Activated CD8-positive, alpha-beta memory T cell treated with anti-CD3 and anti-CD28 coated beads for 24 hours (primary cell): ENCODE measurements around the gene TCF7L2.
A peak's percentile ranks its signal among the peaks of the same experiment; 100 is the strongest.

ENCODE experiments used
- DNase-seq: peaks from one replicate; pipeline ENCODE4 v3.0.0-alpha.2; 2020

TCF7L2 gene

GRCh38 chr10:112949143-112949823 lies 764 bp upstream of the TCF7L2 start:
- no peak for DNase-seq

GRCh38 chr10:112950714-112951358 lies 789 bp downstream of the TCF7L2 start:
- peak; percentile 66 for DNase-seq

GRCh38 chr10:112951359-112952281 lies 1.6 kb downstream of the TCF7L2 start:
- peak; percentile 76 for DNase-seq

- no peak for DNase-seq
Measured at GRCh38 chr10:112952282-112953173, 2.5 kb downstream of the TCF7L2 start.

GRCh38 chr10:112953174-112954159 lies 3.4 kb downstream of the TCF7L2 start:
- DNase-seq: no peak

- DNase-seq: no peak
Measured at GRCh38 chr10:112954974-112955581, 5.0 kb downstream of the TCF7L2 start.

DNA sequence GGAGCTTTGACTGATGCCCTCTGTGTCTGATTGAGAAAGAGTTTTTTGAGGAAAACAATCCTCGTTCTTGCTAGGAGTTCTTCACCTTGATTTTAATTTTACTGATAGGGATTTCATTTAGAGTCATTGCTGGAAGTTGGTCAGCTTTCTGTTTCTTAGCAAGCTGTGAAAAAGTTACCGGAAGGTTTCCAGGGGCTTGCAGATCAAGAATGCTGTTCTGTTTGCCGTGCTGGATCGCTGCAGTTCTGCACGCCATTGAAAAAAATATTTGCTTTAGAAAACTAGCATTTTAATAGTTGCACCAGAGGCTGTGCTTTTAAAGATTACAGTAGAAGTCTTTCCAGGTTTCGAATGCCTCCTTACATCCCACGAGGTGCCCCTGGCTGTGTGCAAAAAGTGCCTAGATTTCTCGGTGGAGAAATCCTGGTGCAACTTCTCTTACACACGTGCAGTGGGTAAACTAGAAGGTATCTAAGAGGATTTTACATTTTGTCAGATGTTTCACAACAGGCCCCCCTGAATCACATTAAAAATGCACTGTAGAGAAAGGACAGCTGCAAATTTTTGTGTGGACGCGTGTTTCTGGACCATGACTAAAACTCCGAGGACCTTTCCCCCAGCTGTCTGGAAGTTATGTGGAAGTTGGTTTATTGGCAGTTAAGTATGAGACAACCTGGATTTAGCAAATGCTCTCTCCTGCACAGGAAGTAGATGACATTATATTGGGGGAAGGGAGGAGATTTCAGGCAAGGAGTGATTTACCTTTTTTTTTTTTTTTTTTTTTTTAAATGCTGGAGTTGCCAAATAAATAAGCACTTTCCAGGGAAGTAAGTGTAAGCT lies 5.8 kb downstream of the TCF7L2 start:
- DNase-seq: no peak

DNA sequence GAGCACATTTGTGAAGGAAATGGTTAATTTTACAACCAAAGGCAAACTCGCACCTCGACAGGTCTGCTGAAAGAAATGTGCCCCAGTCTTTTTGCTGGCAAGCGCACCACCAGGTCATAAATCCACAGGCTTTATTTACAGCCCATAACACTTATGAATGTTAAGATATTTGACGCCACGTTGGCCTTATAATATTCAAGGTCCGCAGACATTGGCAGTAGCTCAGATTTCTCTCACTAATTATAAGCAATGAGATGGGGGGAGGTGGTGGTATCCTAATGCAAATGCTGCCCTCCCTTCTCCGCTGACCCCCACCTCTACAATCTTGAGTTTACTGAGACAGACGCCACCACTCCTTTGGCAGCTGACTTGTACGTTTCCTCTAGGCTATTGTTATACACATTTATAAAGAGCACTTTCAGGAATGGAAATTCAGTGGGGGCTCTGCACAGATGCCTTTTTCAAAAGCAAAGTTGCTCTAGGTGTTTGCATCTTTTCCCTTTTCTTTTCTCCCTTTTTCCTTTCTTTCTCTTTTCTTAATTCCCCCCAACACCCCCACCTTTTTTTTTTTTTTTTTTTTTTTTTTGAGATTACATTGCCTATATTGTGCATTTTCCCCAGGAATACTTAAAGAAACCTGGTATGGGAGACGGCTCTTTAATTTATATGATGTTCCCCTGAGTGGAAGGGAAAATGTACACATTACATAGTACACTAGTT lies 6.7 kb downstream of the TCF7L2 start:
- DNase-seq: no peak

- DNase-seq: no peak
Measured at GRCh38 chr10:112957640-112958092, 7.6 kb downstream of the TCF7L2 start.

DNA sequence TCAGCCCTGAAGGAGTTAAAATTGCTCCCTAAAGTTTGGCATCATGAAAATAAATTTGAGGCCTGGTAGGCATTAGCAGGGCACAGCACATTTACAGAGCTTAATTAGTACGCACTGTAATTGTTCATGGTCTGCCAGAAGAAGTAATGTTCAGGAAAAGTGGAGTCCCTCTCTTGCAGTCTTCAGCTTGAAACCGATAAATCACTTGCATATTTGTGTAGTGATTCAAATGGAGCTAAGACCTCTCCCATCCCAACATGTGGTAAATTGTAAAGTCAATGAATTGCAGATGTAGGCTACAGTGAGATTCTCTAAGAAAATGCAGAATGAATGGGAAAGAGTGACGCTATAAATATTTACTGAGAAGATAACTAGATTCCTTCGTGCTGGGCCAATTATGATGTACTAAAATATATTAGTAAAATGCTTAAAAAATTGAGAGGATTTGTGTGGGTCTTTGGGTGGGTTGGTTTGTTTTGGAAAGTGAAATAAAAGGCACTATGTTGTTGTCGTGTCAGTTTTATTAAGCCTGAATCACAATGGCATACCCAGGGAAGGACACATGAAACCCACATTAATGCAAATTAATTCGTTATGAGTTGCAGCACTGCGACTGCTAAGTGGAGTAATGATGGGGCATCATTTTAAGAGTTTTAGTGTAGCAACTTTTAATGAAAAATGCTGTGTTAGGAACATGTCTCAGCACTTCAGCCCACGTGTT lies 8.4 kb downstream of the TCF7L2 start:
- DNase-seq: no peak

GRCh38 chr10:112959207-112959838 lies 9.3 kb downstream of the TCF7L2 start:
- no peak for DNase-seq

DNA sequence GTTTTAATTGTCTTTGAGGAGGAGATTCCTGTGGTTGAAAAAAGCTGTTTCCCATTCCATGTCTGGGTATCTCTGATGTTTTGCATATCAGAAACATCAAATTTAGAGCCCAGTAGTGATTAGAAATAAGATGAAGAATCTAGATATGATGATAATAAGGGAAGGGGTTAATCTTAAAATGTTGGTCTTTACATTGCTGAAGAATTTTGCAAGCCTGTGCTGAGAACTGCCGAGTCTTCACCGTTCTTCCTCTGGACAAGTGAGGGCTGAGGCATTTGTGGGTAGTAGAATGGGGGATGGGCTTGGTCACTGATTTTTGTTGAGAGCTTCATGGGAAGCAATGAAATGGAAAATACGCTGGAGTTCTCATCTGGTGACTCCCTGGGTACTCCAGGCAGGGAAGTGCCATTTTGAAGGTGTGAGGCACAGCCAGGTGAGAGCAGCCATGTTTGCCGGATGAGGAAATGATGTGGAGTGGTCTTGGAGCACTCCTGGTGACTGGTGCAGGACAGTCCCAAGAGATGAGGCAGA lies 10.2 kb downstream of the TCF7L2 start:
- DNase-seq: no peak

- peak; percentile 24 for DNase-seq
Measured at GRCh38 chr10:112961609-112962008, 11.6 kb downstream of the TCF7L2 start.

DNA sequence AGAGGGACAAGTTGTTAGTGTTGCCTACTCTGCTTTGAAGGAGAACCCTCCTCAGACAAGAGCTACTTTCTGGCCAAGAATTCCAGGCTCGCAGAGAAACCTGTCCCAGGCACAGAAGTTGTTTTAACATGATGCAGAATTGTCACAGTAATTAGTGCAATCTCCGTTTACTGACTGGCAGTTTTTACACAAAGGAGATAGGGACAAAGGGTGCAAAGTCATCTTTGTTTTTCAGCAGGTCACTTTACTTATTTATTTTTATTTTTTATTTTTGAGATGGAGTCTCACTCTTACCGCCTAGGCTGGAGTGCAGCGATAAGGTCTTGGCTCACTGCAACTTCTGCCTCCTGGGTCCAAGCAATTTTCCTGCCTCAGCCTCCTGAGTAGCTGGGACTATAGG lies 12.3 kb downstream of the TCF7L2 start:
- DNase-seq: peak; percentile 17

GRCh38 chr10:112963835-112964234 lies 13.8 kb downstream of the TCF7L2 start:
- DNase-seq: no peak

DNA sequence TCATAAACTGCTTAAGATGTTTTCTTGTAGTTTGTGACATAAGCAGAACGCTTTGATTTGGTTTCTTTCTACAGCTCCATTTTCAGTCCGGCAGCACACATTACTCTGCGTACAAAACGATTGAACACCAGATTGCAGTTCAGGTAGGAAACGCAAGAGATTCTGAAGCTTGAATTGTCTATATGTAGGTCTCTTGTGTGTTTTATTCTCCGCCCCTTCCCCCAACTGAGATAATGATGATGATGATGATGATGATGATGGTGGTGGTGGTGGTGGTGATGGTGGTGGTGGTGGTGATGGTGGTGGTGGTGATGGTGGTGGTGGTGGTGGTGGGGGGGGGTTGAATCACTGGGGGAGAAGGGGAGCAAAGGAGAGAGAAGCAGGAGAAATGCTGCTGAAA lies 14.4 kb downstream of the TCF7L2 start:
- DNase-seq: no peak

DNA sequence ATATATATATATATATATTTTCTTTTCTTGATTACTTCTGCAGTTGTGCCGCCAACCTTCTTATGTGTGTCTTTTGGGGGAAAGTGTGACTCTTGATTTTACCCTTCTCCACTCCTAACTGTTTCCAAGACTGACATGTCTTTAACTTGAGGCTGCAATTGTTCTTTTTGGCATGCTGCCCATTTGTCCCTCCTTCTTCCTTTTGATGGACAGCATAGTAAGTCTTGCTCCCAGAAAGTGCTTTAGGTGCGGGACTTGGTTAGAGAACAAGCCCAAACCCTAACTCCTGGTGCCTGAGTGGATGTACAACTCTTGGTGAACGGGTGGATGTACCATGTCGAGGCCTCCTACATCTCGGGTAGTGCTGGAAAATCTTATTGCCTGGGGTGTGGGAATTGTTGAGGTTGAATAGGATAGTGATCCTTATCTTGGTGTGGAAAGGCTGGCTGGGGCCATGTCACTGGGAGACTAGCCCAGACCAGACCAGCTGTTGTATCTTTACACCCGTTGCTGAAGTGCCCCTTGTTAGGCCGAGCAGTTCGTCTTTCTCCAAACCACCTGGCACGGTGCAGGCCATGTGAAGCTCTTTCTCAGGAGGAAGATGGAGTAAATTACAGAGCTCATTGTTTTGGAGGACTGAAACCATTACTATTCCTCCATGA lies 16.3 kb downstream of the TCF7L2 start:
- DNase-seq: no peak
